ENCODE data around the gene TRABD. TPM values are rescaled to one million over a fixed set of nuclear protein-coding genes. Genes with fewer than 3 reads are reported as not detected.

The TRABD gene
- total and polyA plus RNA-seq, 7 experiments from 2014 or later = 29.4 to 157 (median 106) TPM

GRCh38 chr22:50248196-50249081 lies 62.7 kb downstream of the TRABD start:
- ATAC-seq (no peak), DNase-seq (no peak)
- H3K9me3 Mint-ChIP-seq = no peaks in the 10 kb centered on the region
- H3K4me3 ChIP-seq (ENCODE audit: low read length) = no peak overlapping the region
- peak overlapping the region in 4 of 9 donors; percentile 38 to 91 (median 61) for H3K27ac Mint-ChIP-seq
- H3K4me3 Mint-ChIP-seq = peak overlapping the region in 5 of 10 donors; percentile 52 to 75 (median 52)
- no peaks in the 10 kb centered on the region for H3K27me3 ChIP-seq (ENCODE audit: control insufficient read depth in 2 of 2, insufficient read depth in 2 of 2, low read length in 2 of 2)
- peaks cover 0 to 6% (median 3%) of the 10 kb centered on the region in 5 donors for H3K36me3 Mint-ChIP-seq
- H3K9me3 ChIP-seq (ENCODE audit: control insufficient read depth in 2 of 3, low read length in 3 of 3) = no peaks in the 10 kb centered on the region
- intact Hi-C loops (cut with micrococcal nuclease) = no loop called here
- POLR2A ChIA-PET = interaction anchor here (0.6 to 1.2 kb wide), 3 partner anchors 60 to 373 kb away, joined by 3 to 4 read pairs (median 3); no protein-coding TSS in a partner anchor
- no peaks in the 10 kb centered on the region for H3K27me3 Mint-ChIP-seq
- no peak overlapping the region for H3K27ac ChIP-seq (ENCODE audit: low read depth, low read length)
- peaks cover 0 to 38% (median 0%) of the 10 kb centered on the region in 3 experiments for H3K36me3 ChIP-seq (ENCODE audit: control insufficient read depth in 2 of 3, insufficient read depth in 3 of 3, low read length in 3 of 3)
- CTCF ChIA-PET = no interaction called here
- peaks cover 10 to 38% (median 26%) of the 10 kb centered on the region in 7 donors for H3K4me1 Mint-ChIP-seq
- H3K4me1 ChIP-seq (ENCODE audit: control insufficient read depth in 2 of 2, insufficient read depth in 2 of 2, low read length in 2 of 2) = peaks cover 36 to 50% of the 10 kb centered on the region in 2 donors

Other genes with a start within 250 kb of the TRABD start
- 100 to 1,000 TPM in 2 of 5 experiments, 10 to 100 TPM in 3; 44.4 to 164 (median 78.3) TPM for gene PIM3, start 225.1 kb upstream of the TRABD start, total RNA-seq
- 10 to 100 TPM; 21.3 to 38.8 TPM for gene PIM3, start 225.1 kb upstream of the TRABD start, polyA plus RNA-seq
- gene IL17REL, start 173.1 kb upstream of the TRABD start, total RNA-seq = not detected
- not detected for gene IL17REL, start 173.1 kb upstream of the TRABD start, polyA plus RNA-seq
- gene TTLL8, start 127.6 kb upstream of the TRABD start, total RNA-seq = not detected
- gene TTLL8, start 127.6 kb upstream of the TRABD start, polyA plus RNA-seq = not detected
- gene MLC1, start 100.5 kb upstream of the TRABD start, total RNA-seq = 1 to 10 TPM in 2 of 5 experiments, under 1 TPM in 1, not detected in 2; 0.10 to 7.2 (median 2.3) TPM
- under 1 TPM; 0.08 to 0.48 TPM for gene MLC1, start 100.5 kb upstream of the TRABD start, polyA plus RNA-seq
- gene MOV10L1, start 95.9 kb upstream of the TRABD start, total RNA-seq = not detected
- gene MOV10L1, start 95.9 kb upstream of the TRABD start, polyA plus RNA-seq = not detected
- 1 to 10 TPM in 1 of 5 experiments, under 1 TPM in 2, not detected in 2; 0.27 to 2.0 (median 0.66) TPM for gene PANX2, start 15.2 kb upstream of the TRABD start, total RNA-seq
- not detected for gene PANX2, start 15.2 kb upstream of the TRABD start, polyA plus RNA-seq
- gene SELENOO, start 15.1 kb downstream of the TRABD start, total RNA-seq = 10 to 100 TPM; 26.7 to 36.6 (median 32.4) TPM
- 1 to 10 TPM; 3.4 to 5.9 TPM for gene SELENOO, start 15.1 kb downstream of the TRABD start, polyA plus RNA-seq
- gene TUBGCP6, start 59.1 kb downstream of the TRABD start, total RNA-seq = 100 to 1,000 TPM in 4 of 5 experiments, 10 to 100 TPM in 1; 67.8 to 146 (median 134) TPM
- gene TUBGCP6, start 59.1 kb downstream of the TRABD start, polyA plus RNA-seq = 10 to 100 TPM; 15.2 to 28.4 TPM
- 100 to 1,000 TPM in 3 of 5 experiments, 10 to 100 TPM in 2; 95.9 to 139 (median 105) TPM for gene HDAC10, start 65.4 kb downstream of the TRABD start, total RNA-seq
- 1 to 10 TPM; 7.1 to 9.8 TPM for gene HDAC10, start 65.4 kb downstream of the TRABD start, polyA plus RNA-seq
- 1 to 10 TPM; 1.7 to 6.2 (median 2.3) TPM for gene MAPK12, start 75.8 kb downstream of the TRABD start, total RNA-seq
- gene MAPK12, start 75.8 kb downstream of the TRABD start, polyA plus RNA-seq = under 1 TPM in 1 of 2 donors, not detected in 1; 0.07 TPM
- gene MAPK11, start 84.5 kb downstream of the TRABD start, total RNA-seq = 10 to 100 TPM in 1 of 5 experiments, 1 to 10 TPM in 4; 1.3 to 22.9 (median 4.5) TPM
- gene MAPK11, start 84.5 kb downstream of the TRABD start, polyA plus RNA-seq = under 1 TPM; 0.13 to 0.19 TPM
- 100 to 1,000 TPM in 1 of 5 experiments, 10 to 100 TPM in 2, 1 to 10 TPM in 2; 2.9 to 138 (median 12.6) TPM for gene PLXNB2, start 121.7 kb downstream of the TRABD start, total RNA-seq
- under 1 TPM; 0.05 to 0.32 TPM for gene PLXNB2, start 121.7 kb downstream of the TRABD start, polyA plus RNA-seq
- gene DENND6B, start 141.1 kb downstream of the TRABD start, total RNA-seq = 1 to 10 TPM; 2.1 to 4.0 (median 2.8) TPM
- gene DENND6B, start 141.1 kb downstream of the TRABD start, polyA plus RNA-seq = under 1 TPM; 0.19 to 0.61 TPM
- 10 to 100 TPM; 57.8 to 88.1 (median 78.1) TPM for gene PPP6R2, start 157.4 kb downstream of the TRABD start, total RNA-seq
- gene PPP6R2, start 157.4 kb downstream of the TRABD start, polyA plus RNA-seq = 10 to 100 TPM; 17.0 to 38.8 TPM